Measurements from ENCODE around the gene TENM3. TPM values are rescaled to one million over a fixed set of nuclear protein-coding genes. Genes with fewer than 3 reads are reported as not detected.

The TENM3 gene
- total and polyA plus RNA-seq, 2 of the 8 experiments (the other 6 are each of a cell fraction or from before 2014, with no cell fraction given): 36.9 to 69.3 TPM

- Histone ChIP-seq H2AFZ (ENCODE audit: low read length) (no peak overlapping the region), H3K4me3 (ENCODE audit: extremely low read depth in 1 of 4, insufficient read depth in 2 of 4, low read depth in 3 of 4, low read length in 4 of 4) (peak overlapping the region; percentile 52 to 80 (median 60)), H3K27ac (ENCODE audit: low read depth, low read length) (no peak overlapping the region), H4K20me1 (replicated peaks in 1 of 2; ENCODE audit: control insufficient read depth in 1 of 2, insufficient read depth in 2 of 2, low read length in 2 of 2) (no peaks in the 10 kb centered on the region), H2BK20ac (ENCODE audit: low read length) (no peak overlapping the region), H3K4me1 (replicated peaks in 1 of 4; ENCODE audit: control insufficient read depth in 3 of 4, insufficient read depth in 4 of 4, low read length in 3 of 4) (peaks cover 0 to 4% (median 3%) of the 10 kb centered on the region in 4 experiments; a peak in 3 of 7 replicates), H2BK12ac (ENCODE audit: low read depth, low read length) (no peak overlapping the region), H3K56ac (replicated peaks; ENCODE audit: insufficient read length, low read depth, low read length) (no peak overlapping the region), H4K91ac (replicated peaks; ENCODE audit: insufficient read length, low read length) (no peak overlapping the region), H3K14ac (ENCODE audit: insufficient read length) (no peak overlapping the region), H3K18ac (ENCODE audit: extremely low read depth, low read length) (no peak overlapping the region), H3K23ac (ENCODE audit: insufficient read length) (no peak overlapping the region), H3K4me2 (ENCODE audit: insufficient read depth in 1 of 2, low read depth in 2 of 2, low read length in 2 of 2) (peak overlapping the region; percentile 75 to 89), H3K27me3 (replicated peaks in 1 of 4; ENCODE audit: control insufficient read depth in 3 of 4, extremely low read depth in 1 of 4, insufficient read depth in 3 of 4, low read length in 3 of 4) (peaks cover 0 to 4% (median 0%) of the 10 kb centered on the region in 4 experiments; a peak in 2 of 7 replicates), H3K36me3 (ENCODE audit: control insufficient read depth in 2 of 4, insufficient read depth in 4 of 4, low read length in 3 of 4) (no peaks in the 10 kb centered on the region), H2BK120ac (replicated peaks; ENCODE audit: low read depth, low read length) (no peak overlapping the region), H2BK5ac (ENCODE audit: low read depth, low read length) (no peak overlapping the region), H3K9ac (replicated peaks in 1 of 4; ENCODE audit: extremely low read depth in 1 of 4, low read depth in 3 of 4, low read length in 3 of 4) (peak overlapping the region in 3 of 4 experiments; percentile 37 to 67 (median 65); a peak in 3 of 7 replicates), H3K9me3 (ENCODE audit: insufficient read depth in 2 of 2, low read depth in 1 of 2, low read length in 1 of 2) (no peaks in the 10 kb centered on the region), H2AK5ac (ENCODE audit: low read depth, low read length) (no peak overlapping the region), H4K5ac (ENCODE audit: insufficient read length, low read depth, low read length) (no peak overlapping the region), H3K4ac (replicated peaks; ENCODE audit: insufficient read length, low read depth, low read length) (no peak overlapping the region), H3K79me1 (ENCODE audit: low read depth, low read length) (no peaks in the 10 kb centered on the region), H3K23me2 (ENCODE audit: low read depth, low read length) (peaks cover 12% of the 10 kb centered on the region; the same call in 1 of the 2 replicates), H4K8ac (ENCODE audit: extremely low read depth, insufficient read depth, low read length) (no peak overlapping the region), H3K79me2 (ENCODE audit: control insufficient read depth in 1 of 2, insufficient read depth in 2 of 2, low read length in 2 of 2) (peaks cover 0 to 57% of the 10 kb centered on the region in 2 experiments; a peak in 3 of 4 replicates), H2BK15ac (ENCODE audit: low read length) (no peak overlapping the region)
- TF ChIP-seq YY1 (IDR thresholded peaks at IDR 0.05; ENCODE audit: low read depth, low read length) (no peak), RAD21 (IDR thresholded peaks at IDR 0.05 in 1 of 2, conservative IDR thresholded peaks at IDR 0.05 in 1 of 2; ENCODE audit: low read depth in 2 of 2, low read length in 2 of 2) (no peak), CTCF (IDR thresholded peaks at IDR 0.05; ENCODE audit: control extremely low read depth in 1 of 3, insufficient read depth in 1 of 3, low read depth in 1 of 3, low read length in 3 of 3) (no peak), CHD1 (IDR thresholded peaks at IDR 0.05; ENCODE audit: low read depth, low read length) (no peak), EGR1 (IDR thresholded peaks at IDR 0.05; ENCODE audit: borderline replicate concordance, low read depth, low read length) (no peak)
- FAIRE-seq (no peak), DNase-seq (ENCODE audit: low read depth in 1 of 2, low spot score in 2 of 2) (no peak)
- ChIA-PET POLR2A (ENCODE audit: partially characterized antibody) (interaction anchor here (0.9 to 1.4 kb wide), 4 partner anchors 13 to 211 kb away, joined by 3 read pairs; no protein-coding TSS in a partner anchor), CTCF (ENCODE audit: partially characterized antibody) (interaction anchor here (1.0 kb wide), 1 partner anchor 10 kb away, joined by 3 read pairs; no protein-coding TSS in a partner anchor)
- 7% methylated on average over 4 of the region's 4 CpGs; no CpG with 5 or more reads in 1 of the 2 experiments for WGBS, 2 experiments (ENCODE audit: extremely low coverage in 1 of 2, insufficient coverage in 1 of 2, insufficient read length in 1 of 2, insufficient replicate concordance in 2 of 2, low coverage in 1 of 2, low lambda C conversion rate in 2 of 2, missing lambda C conversion rate in 1 of 2)
Observed at GRCh38 chr4:182449930-182450439, 206.8 kb downstream of the TENM3 start.
